SW480 (cell line): ENCODE data around the gene DPYSL4.

Source experiments
- DNase-seq: peaks from one replicate; pipeline ENCODE4 v3.0.0-alpha.2; 2016; ENCODE audit warnings: low spot score

Gene DPYSL4

DNA sequence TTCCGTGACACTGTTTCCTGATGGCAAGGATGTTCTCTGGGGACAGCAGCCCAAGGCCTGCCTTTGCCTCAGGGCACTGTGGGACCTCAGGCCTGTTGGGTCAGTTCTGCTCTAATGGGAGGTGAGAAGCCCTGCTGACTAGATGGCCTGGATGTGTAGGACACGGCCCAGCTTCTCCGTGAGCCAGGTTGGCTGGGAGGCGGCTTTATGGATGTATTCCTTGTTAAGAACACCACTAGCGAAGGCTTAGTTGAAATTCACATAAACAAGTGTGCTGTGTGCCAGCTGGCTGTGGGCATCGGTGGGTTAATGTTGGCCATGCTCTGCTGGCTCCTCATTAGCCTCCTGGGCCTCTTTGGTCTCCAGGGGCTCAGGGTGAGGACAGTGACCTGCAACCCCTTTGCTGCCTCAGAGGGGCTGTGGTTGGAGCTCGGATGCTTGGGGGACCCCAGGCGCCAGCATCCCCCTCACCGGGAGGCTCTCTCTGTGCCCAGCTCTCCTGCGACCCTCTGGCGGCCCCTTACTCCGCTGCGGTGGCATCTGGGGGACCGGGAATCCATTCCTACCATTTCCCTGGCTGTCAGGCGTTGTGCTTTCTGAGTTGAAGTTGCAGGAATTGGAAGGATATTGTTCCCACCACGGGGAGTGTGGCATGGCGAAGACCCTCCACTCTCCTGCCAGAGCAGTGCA lies 22.8 kb upstream of the DPYSL4 start:
- no peak for DNase-seq

DNA sequence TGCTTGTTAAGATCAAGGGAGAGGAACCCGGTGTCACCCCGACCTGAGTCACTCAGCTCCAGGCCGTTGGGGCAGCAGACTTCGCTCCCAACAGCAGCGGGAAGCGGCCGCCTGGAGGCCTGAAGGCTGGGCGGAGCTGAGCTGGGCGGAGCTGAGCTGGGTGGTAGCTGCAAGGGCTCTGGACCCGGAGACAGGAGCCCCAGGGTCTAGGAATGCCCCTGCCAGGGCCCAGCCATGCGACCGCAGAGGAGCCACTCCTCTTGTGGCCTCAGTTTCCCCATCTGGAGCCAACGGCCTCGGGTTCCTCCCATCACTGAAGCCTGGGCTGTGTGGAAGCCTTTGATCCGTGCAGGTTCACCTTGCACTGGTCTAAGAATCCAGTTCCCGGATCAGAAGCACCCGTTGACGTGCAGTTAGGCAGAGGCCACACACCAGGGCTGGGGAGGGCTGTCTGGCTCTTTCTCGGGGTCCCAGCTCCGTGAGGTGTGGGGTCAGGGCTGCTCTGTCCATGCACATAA lies 21.9 kb upstream of the DPYSL4 start:
- DNase-seq = no peak

DNA sequence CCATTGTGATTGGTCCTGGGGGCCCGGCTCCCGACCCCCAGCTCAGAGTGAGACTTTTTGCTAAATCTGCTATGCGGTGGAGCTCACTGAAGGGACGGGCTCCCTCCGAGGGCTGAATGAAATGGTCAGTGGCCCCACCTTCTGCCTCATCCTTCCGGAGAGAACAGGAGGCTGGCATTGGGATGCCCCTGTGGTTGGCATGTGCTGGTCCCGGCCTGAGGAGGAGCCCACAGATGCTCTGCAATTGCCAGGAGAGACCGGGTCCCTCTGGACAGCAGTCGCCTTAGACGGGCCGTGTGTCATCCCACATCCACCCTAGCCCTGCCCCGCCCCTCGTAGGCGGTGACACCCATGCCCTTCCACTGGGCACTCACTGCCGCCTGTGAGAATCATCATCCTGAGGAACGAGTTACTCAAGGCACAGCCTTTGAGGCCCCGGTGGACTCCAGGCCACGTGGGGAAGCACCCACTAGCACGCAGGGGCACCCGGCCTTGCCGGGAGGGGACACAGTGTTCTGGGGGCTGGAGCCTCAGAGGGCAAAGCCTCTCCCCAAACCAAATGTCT lies 21.2 kb upstream of the DPYSL4 start:
- DNase-seq = no peak

DNA sequence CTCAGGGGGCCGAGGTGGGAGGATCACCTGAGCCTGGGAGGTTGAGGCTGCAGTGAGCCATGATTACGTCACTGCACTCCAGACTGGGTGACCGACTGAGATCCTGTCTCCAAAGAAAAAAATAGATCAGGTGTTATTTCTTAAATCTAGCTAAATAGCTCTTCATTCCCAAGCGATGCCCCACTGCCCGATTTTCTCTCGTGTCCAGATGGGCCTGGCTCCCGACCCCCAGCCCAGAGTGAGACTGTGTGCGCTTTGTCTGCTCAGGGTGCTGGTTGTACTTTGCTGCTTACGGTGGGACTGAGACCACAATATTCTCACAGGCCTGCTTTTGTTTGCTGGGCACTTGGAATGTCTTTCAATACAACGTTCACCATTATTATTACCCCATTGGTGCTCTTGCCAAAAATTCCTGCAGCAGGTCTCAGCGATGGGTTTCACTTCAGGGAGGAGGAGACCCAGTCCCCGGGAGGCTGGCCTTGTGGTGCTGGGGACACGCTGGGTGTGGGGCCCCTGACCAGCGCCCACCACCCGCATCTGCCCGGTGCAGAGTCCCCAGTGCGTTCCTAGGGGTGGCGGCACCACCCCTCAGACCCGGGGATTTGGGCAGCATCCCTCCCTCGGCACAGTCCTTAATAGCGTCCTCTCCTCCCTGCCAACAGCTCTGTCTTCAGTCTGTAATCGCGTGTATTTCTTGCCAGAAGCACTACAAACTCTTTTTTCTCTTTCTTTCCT lies 20.4 kb upstream of the DPYSL4 start:
- DNase-seq = no peak

DNA sequence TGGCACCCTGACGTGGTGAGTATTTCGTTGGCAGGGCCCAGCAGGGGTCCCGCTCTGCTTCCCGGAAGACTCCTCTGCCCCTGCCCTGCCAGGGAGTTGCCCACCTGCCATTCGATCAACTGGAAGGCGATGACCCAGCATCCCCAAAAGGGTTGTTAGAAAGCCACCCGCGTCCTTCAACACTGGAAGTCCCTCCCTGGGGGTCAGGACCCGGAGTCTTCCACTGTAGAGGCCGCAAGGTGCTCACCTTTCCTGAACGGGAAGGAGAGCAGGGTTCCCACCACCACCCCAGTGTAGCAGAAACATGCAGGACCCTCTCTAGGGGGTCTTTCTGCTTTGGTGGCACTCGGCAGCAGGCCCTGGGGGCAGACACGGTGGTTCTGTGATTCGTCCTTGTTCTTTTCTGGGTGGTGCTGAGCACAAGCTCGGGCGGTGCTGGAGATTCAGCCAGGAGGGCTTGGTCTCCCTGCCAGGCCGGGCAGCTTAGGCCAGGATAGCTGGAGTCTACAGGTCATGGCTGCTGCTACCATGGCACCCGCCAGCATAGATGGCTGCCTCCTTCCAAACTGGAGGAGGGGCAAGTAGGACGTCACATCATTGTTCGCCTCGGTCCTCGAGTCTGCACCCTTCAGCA lies 19.6 kb upstream of the DPYSL4 start:
- no peak for DNase-seq

DNA sequence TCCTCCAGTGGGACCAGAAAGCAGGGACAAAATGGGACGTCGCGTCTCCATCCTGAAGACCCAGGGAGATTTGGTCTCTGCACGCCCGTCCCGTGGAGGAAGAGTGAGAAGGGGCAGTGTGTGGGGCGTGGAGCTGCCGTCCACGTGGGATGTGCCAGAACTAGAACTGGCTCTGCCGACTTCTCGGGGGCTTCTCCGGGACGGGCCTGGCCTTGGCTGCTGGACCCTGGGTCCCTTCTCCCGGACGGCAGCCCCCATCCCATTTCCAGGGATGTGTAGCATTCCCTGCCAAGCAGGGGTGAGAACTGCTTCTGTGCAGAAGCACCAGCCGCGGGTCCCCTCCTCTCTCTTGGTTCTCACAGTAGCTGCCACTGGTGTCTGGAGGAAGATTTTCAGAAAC lies 18.8 kb upstream of the DPYSL4 start:
- no peak for DNase-seq

DNA sequence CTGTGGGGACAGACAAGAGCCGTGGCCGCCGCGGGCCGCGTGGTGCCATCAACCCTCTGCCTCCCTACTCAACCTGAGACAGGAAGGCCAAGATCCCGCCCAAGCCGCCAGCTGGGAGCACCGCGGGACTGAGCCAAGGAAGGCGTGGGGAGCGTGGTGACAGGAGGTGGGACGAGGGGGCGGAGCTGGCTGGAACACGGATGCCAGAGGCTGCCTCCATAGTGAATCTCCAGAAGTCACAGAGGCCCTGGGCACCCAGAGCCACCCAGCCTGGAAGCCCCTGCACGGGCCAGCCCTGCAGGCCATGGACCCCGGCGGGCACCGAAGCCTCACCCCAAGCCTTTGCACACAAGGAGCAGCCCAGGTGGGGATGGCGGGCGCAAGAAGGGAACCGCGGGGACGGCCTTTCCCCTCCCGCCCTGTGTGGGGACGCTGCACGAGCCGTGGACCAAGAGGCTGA lies 18.1 kb upstream of the DPYSL4 start:
- no peak for DNase-seq

DNA sequence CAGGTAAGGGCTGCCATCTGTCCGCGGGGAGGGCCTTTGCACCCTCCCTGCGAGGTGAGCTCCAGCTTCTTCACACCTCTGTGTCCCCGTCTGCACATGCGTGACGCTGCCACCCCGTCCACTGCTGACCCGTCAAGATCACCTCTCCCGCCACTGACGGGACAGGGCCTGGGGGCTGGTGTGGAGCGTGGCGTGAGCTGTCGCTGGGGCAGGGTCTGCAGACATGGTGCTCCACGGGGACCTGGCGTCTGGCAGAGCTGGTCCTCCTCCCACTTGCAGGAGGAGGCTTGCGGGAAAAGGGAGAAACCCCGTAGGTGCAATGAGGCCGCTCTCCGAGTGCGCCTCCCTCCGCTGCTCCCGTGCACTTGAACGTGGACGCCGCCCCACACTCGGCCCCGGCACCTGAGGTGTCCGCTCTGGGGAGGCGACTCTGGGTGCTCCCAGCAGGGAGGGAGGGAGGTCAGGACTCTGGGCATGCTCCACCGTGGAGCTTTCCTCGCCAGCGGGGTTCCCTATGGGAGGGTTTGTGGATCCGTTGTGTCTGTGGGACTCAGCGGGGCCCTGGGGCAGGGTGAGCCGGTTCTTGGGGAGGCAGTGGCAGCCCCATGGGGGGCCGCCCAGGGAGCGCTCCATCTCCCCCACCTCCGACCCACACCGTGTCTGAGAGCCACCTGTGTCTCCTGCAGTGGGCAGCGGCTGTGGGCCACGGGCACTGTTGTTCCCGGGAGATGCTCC lies 17.6 kb upstream of the DPYSL4 start:
- no peak for DNase-seq

DNA sequence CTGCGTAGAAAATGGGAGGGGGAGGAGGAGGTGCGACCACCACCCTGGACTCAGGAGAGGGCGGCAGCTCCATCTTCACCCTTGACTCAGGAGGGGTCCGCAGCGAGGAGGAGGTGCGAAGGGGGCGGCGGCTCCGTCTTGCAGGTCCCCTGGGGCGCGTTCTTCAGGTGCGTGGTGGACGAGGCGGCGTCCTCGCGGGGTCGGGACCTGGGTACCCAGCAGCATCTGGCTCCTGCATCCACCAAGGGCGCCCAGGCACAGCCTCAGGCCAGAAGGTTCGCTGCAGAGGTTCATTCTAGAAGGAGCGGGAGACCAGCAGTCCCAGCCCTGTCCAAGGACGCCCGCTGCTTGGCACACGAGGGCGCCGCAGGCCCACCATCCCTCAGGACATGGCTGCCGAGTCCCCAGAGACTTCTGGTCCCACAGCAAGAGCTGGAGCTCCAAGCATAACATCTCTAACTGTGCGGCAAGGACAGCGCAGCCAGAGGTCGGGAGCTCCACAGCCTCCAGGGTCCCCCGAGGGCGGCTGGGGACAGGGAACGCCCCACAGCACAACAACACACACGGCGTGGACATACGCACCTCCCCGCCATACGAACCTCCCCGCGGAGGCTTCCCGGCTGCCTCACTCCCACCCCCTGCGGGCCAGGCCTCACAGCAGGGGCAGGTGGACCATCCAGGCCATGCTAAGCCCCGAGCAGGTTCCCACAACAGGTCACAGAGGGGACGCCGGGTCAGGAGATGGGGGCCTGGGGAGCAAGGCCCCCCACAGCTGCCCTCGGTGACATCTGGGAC lies 16.8 kb upstream of the DPYSL4 start:
- DNase-seq = no peak

DNA sequence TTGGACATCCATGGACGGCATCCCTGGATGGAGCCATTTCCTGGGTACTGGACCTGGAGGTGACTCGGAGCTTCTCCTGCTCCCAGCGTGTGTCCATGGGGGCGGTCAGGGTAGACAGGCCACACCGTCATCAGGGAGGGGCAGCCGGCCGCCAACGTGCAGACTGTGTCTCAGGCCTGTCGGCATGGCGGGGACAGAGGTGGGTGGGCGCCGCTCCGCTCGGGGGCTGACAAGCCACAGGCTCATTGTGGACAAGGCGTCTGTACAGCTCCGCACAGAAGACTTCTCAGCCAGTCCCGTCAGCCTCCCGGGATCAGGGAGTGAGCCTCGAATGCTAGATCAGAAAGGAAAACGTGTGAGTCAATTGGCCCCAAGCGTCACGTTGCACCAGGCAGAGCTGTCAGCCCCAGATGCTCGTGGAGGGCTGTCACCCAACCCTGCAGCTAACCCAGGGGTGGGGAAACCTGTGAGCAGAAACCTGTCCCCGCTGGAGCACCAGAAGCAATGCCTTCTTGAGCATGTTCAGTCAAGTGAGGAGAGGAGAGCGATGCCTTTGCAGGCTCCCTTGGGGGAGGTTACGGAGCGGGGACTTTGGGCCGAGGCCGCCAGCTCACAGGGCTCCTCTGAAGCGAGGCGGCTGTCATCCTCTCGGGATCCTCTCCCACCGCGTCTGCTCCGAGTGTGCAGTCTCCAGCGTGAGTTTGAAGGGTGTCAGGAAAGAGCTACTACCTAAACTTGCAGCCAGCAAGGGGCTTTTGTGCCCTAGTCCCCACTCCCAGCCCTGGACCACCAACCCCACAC lies 16.0 kb upstream of the DPYSL4 start:
- DNase-seq = no peak

DNA sequence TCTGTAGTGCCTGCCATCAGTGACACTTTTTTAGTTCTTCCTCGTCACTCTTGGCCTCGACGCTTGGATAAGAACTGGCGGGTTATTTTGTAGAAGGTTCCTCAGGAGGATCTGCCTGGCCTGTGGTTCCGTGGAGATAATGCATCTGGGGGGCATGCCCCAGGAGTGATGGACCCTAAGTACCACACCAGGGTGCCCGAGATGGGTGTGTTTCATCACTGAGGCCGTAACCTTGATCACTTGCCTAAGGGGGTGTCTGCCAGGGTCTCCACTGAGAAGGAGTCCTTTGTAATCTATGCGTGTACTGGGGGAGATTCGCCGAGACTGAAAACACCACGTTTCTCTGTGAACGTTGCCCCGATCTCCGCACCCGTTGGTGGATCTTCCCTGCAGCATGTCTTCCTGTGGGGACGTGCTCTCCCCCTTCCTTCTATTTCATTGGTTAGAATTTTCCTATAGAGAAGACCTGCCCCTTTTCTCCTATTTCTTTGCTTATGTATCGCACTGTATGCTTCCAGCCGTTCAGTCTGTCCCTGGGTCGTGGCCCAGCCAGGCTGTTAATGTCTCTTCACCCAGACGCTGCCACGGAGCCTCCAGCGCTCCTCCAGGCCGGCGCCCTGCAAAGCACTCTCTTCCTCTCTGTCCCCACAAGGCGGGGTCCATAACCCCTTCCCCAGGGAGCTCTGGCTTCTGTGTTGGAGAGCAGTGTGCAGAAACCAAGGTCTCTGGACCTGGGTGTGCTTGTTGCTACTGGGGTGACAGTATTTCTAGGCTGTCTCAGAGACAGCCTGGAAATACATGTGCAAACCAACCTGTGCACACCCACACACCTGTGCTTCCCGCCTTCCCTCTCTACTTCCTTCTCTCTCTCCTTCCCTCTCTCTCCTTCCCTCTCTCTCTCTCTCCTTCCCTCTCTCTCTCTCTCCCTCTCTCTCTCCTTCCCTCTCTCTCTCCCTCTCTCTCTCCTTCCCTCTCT lies 14.4 kb upstream of the DPYSL4 start:
- no peak for DNase-seq

DNA sequence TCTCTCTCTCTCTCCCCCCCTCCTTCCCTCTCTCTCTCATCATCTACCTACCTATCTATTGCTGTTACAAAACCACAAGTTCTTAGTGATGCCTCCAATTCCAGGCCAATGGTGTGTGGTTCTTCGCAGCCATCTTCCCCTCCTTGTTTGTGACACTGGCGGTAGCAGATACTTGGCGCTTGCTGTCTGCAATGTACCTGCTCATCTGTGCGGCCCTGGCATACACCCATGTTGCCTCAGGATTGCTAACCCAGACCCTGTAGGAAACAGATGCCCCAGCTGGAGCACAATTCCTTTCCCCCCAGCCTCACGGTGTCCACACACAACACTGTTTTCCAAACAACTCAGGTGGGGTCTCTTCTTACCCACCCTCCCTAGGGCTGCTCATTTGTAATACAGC lies 13.6 kb upstream of the DPYSL4 start:
- no peak for DNase-seq

DNA sequence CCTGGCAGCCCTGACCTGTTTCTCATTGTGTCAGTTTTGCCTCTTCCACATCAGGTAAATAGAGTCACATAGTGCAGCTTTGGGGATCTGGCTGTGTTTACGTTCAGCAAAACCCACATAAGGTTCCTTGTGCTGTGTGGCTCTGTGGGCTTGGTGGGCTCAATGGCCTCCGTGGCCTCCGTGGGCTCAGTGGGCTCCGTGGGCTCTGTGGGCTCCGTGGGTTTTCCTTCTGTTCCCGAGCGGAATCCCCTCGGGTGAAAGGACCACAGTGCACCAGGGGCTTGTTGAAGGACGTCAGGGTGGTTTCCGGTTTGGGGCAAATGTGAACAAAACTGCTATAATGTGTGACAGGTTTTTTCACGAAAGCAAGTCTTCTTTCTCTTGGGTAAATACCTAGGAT lies 12.5 kb upstream of the DPYSL4 start:
- no peak for DNase-seq

DNA sequence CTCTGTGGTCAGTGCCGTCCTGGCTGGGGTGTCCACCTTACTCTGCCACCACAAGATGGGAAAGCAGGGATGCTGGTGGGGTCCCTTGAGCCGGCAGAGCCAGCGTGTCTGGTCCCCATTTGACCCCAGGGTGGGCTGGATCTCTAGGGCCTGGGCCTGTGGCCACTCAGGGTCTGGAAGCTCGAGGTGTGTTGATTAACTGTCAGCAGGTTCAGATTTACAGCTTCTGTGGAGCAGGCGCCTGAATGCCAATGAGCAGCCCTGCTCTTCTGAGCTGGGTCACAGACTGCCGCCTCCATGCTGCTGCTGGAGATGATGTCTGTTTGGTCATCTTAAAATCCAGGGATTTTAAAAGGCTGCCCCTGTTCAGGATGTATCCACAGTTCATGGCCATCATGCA lies 11.3 kb upstream of the DPYSL4 start:
- DNase-seq = no peak

DNA sequence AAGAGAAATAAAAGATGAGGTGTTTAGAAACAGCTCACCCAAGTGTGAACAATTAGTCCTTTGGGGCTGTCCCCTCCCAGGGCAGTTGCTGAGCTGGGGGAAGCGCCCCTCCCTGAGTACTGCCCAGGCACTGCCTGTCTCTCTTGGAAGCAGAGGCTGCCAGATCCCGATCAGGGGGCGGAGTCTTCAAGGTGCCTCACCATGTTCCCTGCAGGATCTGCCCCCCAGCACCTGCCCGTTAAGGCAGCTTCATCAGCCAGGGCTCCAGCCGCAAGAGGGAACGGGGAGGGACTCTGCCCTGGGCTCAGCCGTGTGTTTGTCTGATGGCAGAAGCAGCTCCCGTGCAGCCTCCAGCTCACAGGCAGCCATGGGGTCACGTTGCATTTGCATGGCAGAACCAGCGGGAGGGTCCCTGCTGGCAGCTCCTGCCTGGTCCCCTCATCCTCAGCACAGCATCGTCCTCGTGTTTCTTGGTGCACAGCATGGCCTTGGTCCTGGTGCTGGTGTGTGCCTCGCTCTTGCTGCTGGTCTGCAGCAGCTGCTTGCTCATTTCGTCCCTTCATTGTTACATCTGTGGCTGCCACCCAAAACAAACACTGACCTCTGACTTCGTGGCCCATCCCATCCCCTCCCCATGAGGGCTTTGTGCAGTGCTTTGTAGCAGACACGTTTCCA lies 10.7 kb upstream of the DPYSL4 start:
- DNase-seq = no peak

DNA sequence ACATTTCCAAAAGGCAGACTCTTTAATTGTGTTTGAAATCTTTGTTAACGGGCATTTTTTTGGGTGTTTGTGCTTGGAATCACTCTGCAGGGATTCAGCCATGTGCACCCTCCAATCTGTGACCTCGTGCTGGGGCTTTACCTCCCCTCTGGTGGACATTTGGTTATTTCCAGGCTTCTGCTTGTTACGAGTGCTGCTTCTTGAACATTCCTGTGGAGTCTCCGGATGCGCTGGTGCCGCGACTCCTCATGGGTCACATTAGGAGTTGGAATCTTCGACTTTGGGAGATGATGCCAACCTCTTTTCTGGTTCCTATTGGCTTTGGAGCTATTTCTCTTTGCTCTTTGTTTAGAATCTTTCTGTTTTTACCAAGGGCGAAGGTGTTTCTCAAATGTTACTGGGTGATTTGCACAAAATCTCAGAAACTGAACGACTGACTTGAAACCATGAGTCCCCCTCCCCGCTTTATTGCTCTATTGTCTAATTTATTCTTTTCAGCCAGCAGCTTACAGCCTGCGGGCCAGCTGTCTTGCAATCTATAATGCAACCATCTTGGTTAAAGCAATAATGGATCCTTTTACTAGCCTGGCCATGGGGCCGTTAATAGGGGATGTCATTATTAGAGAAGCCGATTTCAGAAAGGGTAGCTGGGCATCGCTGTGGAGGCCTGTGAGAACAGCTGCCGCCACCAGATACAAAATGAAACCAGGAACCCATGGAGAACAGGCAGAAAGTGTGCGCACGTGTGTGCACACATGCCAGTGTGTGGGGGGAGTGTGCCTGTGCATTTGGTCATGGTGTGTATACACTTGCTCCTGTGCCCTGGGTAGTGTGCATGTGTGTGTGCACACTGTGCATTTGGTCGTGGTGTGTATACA lies 9.9 kb upstream of the DPYSL4 start:
- DNase-seq = no peak

DNA sequence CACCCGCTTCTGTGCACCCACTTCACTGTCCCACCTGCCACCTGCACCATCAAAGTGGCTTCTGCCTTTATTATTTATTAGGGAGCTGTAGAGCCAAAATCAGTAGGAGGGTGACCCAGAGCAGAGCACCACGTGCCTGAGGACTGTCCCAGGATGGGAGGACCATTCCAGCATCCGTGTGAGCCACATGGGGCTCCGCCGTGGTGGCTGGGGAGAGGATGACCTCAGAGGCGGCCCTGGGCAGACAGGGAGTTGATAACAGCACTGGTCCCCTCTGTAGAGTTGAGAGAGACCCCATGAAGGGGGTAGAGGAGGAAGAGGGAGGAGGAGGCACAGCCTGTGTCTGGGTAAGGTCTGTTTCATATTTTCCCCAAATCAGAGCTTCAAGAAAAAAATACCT lies 8.7 kb upstream of the DPYSL4 start:
- no peak for DNase-seq
